Activated T-cell treated with anti-CD3 and anti-CD28 coated beads, Interleukin-2, amount 50 U/mL, for 72 hours (primary cell): ENCODE results near the gene AGAP1. TPM values are rescaled to one million over a fixed set of nuclear protein-coding genes. Genes with fewer than 3 reads are reported as not detected.

Source experiments
- ATAC-seq, 2 donors: fragments of 150-1000 bp; cut with Tn5 transposase; replicated peaks in 1 of 2; 2 replicates each; pipeline ENCODE4 v1.10.0; 2021; ENCODE audit warnings: moderate library complexity in 2 of 2, mild to moderate bottlenecking in 1 of 2
- DNase-seq, 2 donors: peaks; one replicate each; pipeline ENCODE4 v3.0.0; 2021 to 2022; ENCODE audit warnings: mixed read lengths in 1 of 2
- H3K27ac Mint-ChIP-seq: one replicate; pipeline ENCODE4 v1.8.0; 2022; ENCODE audit warnings: mild to moderate bottlenecking, moderate library complexity, mixed read lengths
- H3K27me3 Mint-ChIP-seq: one replicate; pipeline ENCODE4 v1.8.0; 2022; ENCODE audit warnings: low read depth, mixed read lengths
- H3K36me3 Mint-ChIP-seq, 2 donors: one replicate each; pipeline ENCODE4 v1.8.0; 2022; ENCODE audit warnings: mixed read lengths in 2 of 2, mild to moderate bottlenecking in 1 of 2; ENCODE audit not compliant: insufficient read depth in 2 of 2
- H3K4me1 Mint-ChIP-seq: one replicate; pipeline ENCODE4 v1.8.0; 2022; ENCODE audit warnings: low read depth, mixed read lengths
- H3K4me3 Mint-ChIP-seq, 2 donors: one replicate each; pipeline ENCODE4 v1.8.0; 2022; ENCODE audit warnings: mild to moderate bottlenecking in 2 of 2, mixed read lengths in 2 of 2, moderate library complexity in 2 of 2
- H3K9me3 Mint-ChIP-seq, 2 donors: one replicate each; pipeline ENCODE4 v1.8.0; 2022; ENCODE audit warnings: mixed read lengths in 2 of 2
- total RNA-seq, 2 donors: library from RNA; stranded (reverse); gene quantifications; one replicate each; pipeline ENCODE4 v1.2.3, GENCODE V29; 2022

The AGAP1 gene
- total RNA-seq, 2 donors from 2014 or later, result 0.74 to 2.9 TPM

GRCh38 chr2:235921508-235922191 is 427.8 kb downstream of the AGAP1 start:
- DNase-seq, result no peak
- Mint-ChIP-seq H3K36me3 (no peaks in the 10 kb centered on the region), H3K4me1 (no peaks in the 10 kb centered on the region), H3K4me3 (no peak overlapping the region), H3K27ac (no peak overlapping the region), H3K27me3 (peaks cover 5% of the 10 kb centered on the region), H3K9me3 (no peaks in the 10 kb centered on the region)
- no peak for ATAC-seq

GRCh38 chr2:235922839-235923238 is 429.0 kb downstream of the AGAP1 start:
- DNase-seq (no peak), ATAC-seq (no peak)
- Mint-ChIP-seq H3K4me3 (no peak overlapping the region), H3K27ac (no peak overlapping the region), H3K9me3 (no peaks in the 10 kb centered on the region), H3K27me3 (peaks cover 5% of the 10 kb centered on the region), H3K4me1 (no peaks in the 10 kb centered on the region), H3K36me3 (no peaks in the 10 kb centered on the region)

- Mint-ChIP-seq H3K9me3 (no peaks in the 10 kb centered on the region), H3K27ac (no peak overlapping the region), H3K4me1 (no peaks in the 10 kb centered on the region), H3K36me3 (no peaks in the 10 kb centered on the region), H3K4me3 (no peak overlapping the region), H3K27me3 (peaks cover 5% of the 10 kb centered on the region)
- ATAC-seq, result no peak
- no peak for DNase-seq
Measured at GRCh38 chr2:235923859-235924674, 430.2 kb downstream of the AGAP1 start.

- Mint-ChIP-seq H3K4me1 (no peaks in the 10 kb centered on the region), H3K4me3 (no peak overlapping the region), H3K27me3 (peaks cover 3% of the 10 kb centered on the region), H3K36me3 (no peaks in the 10 kb centered on the region), H3K27ac (no peak overlapping the region), H3K9me3 (no peaks in the 10 kb centered on the region)
- no peak for ATAC-seq
- no peak for DNase-seq
Measured at GRCh38 chr2:235924675-235925063, 430.8 kb downstream of the AGAP1 start.

GRCh38 chr2:235925250-235925919 is 431.5 kb downstream of the AGAP1 start:
- H3K4me1 Mint-ChIP-seq, result no peaks in the 10 kb centered on the region
- H3K27me3 Mint-ChIP-seq, result no peaks in the 10 kb centered on the region
- no peak overlapping the region for H3K27ac Mint-ChIP-seq
- no peak overlapping the region for H3K4me3 Mint-ChIP-seq
- ATAC-seq (no peak), DNase-seq (no peak)
- no peaks in the 10 kb centered on the region for H3K9me3 Mint-ChIP-seq
- no peaks in the 10 kb centered on the region for H3K36me3 Mint-ChIP-seq

- H3K4me3 Mint-ChIP-seq, result no peak overlapping the region
- no peaks in the 10 kb centered on the region for H3K4me1 Mint-ChIP-seq
- no peak for DNase-seq
- no peaks in the 10 kb centered on the region for H3K9me3 Mint-ChIP-seq
- H3K36me3 Mint-ChIP-seq, result no peaks in the 10 kb centered on the region
- H3K27me3 Mint-ChIP-seq, result no peaks in the 10 kb centered on the region
- no peak overlapping the region for H3K27ac Mint-ChIP-seq
- ATAC-seq, result no peak
Measured at GRCh38 chr2:235926229-235926628, 432.4 kb downstream of the AGAP1 start.

- peaks cover 6% of the 10 kb centered on the region for H3K27me3 Mint-ChIP-seq
- H3K27ac Mint-ChIP-seq, result no peak overlapping the region
- no peaks in the 10 kb centered on the region for H3K36me3 Mint-ChIP-seq
- H3K4me3 Mint-ChIP-seq, result no peak overlapping the region
- ATAC-seq (no peak), DNase-seq (no peak)
- no peaks in the 10 kb centered on the region for H3K4me1 Mint-ChIP-seq
- H3K9me3 Mint-ChIP-seq, result no peaks in the 10 kb centered on the region
Measured at GRCh38 chr2:235928751-235929370, 435.0 kb downstream of the AGAP1 start.

GRCh38 chr2:235930701-235931100 is 436.9 kb downstream of the AGAP1 start:
- H3K4me3 Mint-ChIP-seq, result no peak overlapping the region
- no peak for DNase-seq
- H3K36me3 Mint-ChIP-seq, result no peaks in the 10 kb centered on the region
- peaks cover 6% of the 10 kb centered on the region for H3K27me3 Mint-ChIP-seq
- no peak overlapping the region for H3K27ac Mint-ChIP-seq
- no peaks in the 10 kb centered on the region for H3K9me3 Mint-ChIP-seq
- no peaks in the 10 kb centered on the region for H3K4me1 Mint-ChIP-seq
- ATAC-seq, result no peak

- H3K9me3 Mint-ChIP-seq, result peaks cover 0 to 8% of the 10 kb centered on the region in 2 donors
- no peak overlapping the region for H3K27ac Mint-ChIP-seq
- no peaks in the 10 kb centered on the region for H3K4me1 Mint-ChIP-seq
- H3K27me3 Mint-ChIP-seq, result peaks cover 14% of the 10 kb centered on the region
- DNase-seq (no peak), ATAC-seq (no peak)
- peaks cover 0 to 5% of the 10 kb centered on the region in 2 donors for H3K36me3 Mint-ChIP-seq
- H3K4me3 Mint-ChIP-seq, result no peak overlapping the region
Measured at GRCh38 chr2:235931676-235932075, 437.8 kb downstream of the AGAP1 start.

- peaks cover 0 to 5% of the 10 kb centered on the region in 2 donors for H3K36me3 Mint-ChIP-seq
- H3K4me1 Mint-ChIP-seq, result no peaks in the 10 kb centered on the region
- peaks cover 0 to 8% of the 10 kb centered on the region in 2 donors for H3K9me3 Mint-ChIP-seq
- peaks cover 14% of the 10 kb centered on the region for H3K27me3 Mint-ChIP-seq
- H3K27ac Mint-ChIP-seq, result no peak overlapping the region
- H3K4me3 Mint-ChIP-seq, result no peak overlapping the region
- ATAC-seq (no peak), DNase-seq (no peak)
Measured at GRCh38 chr2:235934059-235934773, 440.4 kb downstream of the AGAP1 start.

- Mint-ChIP-seq H3K4me3 (no peak overlapping the region), H3K27ac (no peak overlapping the region), H3K27me3 (peaks cover 14% of the 10 kb centered on the region), H3K4me1 (no peaks in the 10 kb centered on the region), H3K36me3 (peaks cover 0 to 5% of the 10 kb centered on the region in 2 donors), H3K9me3 (peaks cover 0 to 8% of the 10 kb centered on the region in 2 donors)
- no peak for ATAC-seq
- DNase-seq, result no peak
Measured at GRCh38 chr2:235934774-235935484, 441.1 kb downstream of the AGAP1 start.

- no peak for DNase-seq
- Mint-ChIP-seq H3K27ac (no peak overlapping the region), H3K4me1 (no peaks in the 10 kb centered on the region), H3K9me3 (peaks cover 0 to 8% of the 10 kb centered on the region in 2 donors), H3K4me3 (no peak overlapping the region), H3K27me3 (peaks cover 14% of the 10 kb centered on the region), H3K36me3 (peaks cover 0 to 5% of the 10 kb centered on the region in 2 donors)
- no peak for ATAC-seq
Measured at GRCh38 chr2:235935773-235936172, 441.9 kb downstream of the AGAP1 start.
